Activated CD8-positive, alpha-beta memory T cell treated with anti-CD3 and anti-CD28 coated beads, Interleukin-2, amount 50 U/mL, for 24 hours (primary cell): ENCODE results near the gene AGMO.

Experiments used
- DNase-seq: peaks from one replicate; pipeline ENCODE4 v3.0.0-alpha.2; 2020; ENCODE audit errors: extremely low read depth

Gene AGMO

DNA sequence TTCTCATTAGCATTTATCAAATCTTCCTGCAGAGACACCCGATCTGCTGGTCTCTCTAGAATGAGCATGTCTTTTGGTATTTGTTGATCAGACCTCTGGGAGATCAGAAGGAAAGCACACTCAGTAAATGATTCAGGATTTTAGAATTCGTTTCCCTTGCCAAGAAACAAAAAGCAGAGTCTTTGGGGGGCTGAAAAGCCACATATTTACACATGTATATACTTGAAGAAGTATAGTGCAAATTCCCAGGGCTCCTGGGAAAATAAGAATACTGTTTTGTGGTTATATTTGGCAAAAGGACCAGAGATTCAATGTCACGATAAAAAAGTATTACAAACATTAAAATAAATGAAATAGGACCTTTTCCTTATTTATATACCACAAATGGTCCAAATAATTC is 100.2 kb downstream of the AGMO start:
- no peak for DNase-seq

DNA sequence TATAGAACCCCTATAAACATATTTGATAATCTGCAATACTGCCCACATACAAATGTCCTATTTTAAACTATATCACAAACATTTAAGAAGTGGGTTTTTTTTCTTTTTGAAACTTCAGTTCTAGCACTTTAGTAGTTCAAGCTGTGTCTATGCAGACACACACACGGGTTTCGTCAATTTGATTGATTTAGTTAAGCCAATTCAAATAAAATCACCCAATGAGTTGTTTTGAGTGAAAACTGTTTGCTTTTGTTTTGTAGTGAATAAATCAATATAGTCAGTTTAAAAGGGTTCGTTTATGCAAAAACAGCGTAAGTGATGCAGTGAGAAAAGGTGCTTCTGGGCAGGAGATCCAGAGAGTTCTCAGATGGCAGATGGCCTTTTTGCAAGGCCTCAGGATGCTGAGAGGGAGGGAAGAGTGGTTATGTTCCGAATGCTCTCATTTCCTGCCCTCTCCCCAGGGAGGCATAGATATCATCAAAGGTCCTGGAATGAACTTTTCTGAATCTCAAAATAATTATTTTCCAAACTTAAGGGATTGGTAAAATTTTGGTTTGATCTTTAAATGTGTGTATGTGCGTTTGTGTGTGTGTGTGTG is 102.7 kb downstream of the AGMO start:
- DNase-seq: no peak

DNA sequence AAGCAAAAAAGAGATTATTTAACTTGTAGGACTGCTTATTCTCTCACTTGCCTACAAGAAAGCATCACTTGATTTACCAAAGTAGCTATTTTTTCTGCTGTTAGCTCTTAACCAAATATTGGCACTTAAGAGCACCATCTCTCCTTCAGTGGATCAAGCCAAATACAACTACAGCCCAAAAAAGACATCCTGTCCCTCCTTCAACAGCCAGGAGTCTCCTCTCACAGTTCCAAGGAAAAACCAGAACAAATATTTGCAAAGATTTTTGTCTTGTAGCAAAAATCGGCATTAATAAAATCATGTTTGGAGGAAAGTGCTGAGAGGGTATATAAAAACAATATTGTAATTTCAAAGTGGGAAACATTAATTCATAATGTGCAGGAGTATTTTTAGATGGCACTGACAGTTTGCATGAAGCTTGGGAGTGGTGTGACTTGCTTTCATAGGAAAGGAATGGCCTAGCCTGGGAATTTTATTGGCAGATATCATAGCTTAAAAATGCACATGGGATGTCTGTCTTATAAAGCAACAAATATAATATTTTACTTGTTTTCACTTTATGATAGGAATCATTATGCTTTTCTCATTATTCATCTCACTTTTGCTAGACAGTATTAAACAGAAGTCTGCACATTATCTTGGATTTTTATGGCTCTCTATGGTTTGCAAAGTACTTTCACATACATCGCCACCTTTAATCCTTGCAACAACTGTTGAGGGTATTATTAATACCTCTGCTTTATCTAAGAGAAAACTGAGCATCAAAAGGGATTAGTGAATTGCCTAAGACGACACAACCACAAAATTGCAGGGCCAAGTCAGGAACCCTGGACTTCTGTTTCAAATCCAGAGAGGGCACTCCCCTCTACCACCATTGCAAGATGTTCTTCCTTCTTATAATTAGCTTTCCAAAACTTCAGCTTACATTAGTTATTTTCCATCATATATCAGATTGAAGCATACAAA is 103.5 kb downstream of the AGMO start:
- DNase-seq: no peak

DNA sequence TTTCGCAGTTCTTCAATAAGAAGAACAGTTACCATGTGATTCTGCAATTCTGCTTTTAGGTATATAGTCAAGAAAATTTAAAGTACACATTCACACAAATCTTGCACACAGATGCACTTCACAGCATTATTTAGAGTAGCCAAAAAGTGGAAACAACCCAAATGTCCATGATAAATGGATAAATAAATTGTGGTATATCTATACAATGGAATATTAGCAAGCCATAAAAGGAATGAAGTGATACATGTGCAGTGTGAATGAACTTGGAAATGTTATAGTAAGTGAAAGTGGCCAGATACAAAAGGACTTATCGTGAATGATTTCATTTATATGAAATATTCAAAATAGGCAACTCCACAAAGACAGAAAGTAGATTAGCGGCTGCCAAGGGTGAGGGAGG is 109.1 kb downstream of the AGMO start:
- no peak for DNase-seq

DNA sequence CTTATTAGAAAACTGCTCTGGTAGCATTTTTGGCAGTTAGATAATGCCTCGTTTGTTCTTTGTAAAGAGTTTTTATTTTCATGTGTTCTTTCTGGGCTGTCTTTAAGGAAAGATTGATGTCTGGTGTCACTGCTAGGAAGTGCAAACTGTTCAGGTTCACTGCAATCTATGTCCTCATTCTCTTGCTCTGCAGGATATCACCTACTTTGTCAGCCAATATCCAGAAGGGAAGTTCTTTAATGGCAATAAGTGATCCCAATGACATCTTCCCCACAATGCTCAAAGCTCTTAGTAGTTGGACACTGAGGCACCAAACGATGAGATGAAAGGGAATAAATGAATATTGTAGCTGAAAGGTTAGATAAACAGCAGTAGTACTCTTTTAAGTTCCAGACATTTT is 115.1 kb downstream of the AGMO start:
- no peak for DNase-seq

DNA sequence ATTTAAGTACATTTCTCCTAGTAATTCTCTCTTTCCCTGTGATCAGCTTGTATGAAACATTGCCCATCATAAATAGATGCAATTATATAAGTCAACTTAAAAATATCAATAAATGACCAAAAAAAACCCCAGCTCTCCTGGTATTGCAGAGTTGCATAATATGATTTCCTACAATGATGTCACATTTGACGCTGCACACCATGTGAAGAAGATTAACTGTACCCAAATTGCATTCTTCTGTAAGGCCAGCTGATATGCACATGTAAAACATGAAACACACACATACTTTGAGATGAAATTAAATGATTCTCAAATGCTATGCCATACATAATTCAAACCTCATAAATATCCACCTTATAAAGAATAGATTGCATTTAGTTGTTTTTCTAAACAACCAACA is 115.5 kb downstream of the AGMO start:
- no peak for DNase-seq

DNA sequence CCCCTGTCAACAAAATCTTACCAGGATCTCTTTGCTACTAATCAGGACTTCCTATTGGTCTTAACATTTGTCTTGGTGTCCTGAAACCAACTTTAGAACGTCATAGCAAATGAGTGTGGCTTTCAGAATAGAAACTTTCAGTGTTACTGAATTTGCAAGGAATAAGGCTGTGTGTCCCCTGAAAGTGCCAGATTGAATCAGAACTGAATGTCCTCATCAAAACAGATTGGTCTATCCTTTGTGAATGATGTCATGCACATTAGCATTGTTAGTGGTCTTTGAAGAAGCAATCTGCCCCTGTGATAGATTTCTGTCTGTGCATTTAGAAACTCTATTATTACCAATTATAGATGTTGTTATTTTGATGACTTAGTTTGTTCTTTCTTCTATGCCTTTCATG is 119.9 kb downstream of the AGMO start:
- DNase-seq: no peak

DNA sequence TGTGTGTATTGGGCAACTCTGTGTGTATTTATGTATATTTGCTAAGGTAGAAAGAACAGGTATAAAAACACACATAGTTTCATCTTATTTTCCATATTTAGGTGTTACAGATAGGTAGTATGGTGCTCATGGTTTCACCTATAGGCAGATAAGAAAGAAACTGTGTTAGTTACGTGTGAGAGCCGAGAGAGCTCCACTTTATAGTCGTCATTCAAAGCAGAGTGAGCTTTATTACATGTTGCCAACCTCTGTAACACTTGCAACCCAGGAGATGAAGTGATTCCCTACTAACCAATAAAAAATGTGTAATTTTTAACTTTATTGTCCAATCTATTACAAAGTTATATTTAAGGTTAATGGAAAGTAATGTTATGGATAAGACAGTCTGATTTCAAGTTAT is 121.3 kb downstream of the AGMO start:
- DNase-seq: no peak

DNA sequence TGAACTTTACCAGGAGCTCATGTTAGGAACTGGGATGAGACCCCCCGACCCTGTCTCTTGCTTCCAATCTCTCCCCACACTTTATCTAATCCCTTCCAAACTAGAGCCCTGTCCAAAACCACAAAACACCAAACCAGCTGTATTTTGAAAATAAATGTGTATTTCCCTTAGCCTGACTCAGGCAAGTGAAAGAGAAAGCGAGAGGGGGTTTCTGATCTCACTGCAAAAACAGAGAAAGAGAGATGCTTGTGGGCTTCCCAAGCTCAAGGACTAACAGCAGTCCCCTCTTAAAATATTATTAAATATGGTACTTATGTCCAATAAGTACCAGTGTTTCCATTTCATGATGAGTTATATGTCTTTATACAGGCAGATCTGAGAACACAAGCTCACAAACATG is 122.0 kb downstream of the AGMO start:
- no peak for DNase-seq

DNA sequence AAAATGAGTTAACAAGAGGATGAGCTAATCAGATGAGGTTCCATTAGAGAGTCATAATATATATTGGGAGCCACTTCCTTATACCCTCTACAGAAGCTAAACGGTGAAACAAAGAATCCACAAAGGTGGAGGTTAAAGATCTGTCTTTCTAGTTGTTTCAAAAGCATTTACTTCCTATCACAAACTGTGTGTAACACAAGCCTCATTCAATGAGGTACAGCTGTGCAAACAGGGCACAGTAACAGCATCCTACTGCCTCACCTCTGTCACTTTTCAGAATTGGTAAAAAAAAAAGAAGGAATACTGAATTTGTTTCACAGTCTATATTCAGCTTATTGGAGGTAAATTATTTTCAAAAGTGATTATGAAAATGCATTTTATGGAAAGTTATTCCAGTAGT is 128.7 kb downstream of the AGMO start:
- DNase-seq: no peak

DNA sequence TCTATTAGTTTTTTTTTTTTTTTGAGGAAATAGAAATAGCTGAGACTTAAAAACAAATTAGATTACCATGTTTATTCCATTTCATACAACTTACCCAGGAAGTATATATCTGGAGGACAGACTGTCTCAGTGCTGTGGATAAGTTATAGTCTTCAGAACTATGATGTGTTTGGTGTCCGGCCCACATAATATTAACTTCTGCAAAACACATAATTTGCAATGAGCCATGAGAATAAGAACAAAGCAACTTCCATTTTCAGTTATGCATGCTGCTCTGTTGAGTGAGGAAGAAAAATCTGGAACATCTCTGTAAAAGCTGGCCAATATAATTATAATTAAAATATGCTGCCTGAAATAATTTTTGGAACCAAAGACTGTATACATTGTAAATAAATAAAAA is 130.9 kb downstream of the AGMO start:
- DNase-seq: no peak

DNA sequence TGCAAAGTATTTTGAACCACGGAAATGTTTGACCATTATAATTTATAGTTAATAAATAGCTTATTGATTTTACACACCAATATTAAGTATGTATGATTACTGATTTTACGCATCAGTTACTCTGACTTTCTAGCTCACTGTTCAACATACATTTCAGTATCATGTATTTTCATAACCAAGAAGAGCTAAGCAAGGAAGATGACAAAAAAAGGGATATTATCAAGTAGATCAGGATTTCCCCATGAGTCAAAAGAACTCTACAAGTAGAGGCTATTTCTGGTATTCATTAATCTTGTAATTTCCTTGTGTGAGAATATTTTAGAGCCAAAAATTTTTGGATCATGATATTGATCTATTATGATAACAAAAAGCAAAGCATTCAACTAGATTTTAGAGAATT is 131.6 kb downstream of the AGMO start:
- DNase-seq: no peak

DNA sequence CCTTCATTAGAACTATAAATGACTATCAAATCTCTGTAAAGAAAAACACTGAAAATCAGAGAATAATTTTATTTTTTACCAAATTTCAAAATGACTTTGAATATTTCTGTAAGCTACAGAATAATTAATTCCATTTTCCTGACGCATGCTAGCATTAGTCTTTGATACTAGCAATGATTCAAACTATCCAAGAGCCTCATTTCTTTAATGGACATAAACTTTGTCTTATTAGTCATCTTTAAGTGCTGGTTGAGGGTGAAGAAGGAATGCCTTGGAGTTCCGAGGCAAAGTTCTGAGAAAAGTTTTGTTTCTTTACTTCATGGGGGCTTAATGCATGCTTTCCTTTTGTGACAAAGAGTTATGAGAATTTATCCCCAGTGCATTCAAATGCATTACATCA is 137.3 kb downstream of the AGMO start:
- DNase-seq: no peak

DNA sequence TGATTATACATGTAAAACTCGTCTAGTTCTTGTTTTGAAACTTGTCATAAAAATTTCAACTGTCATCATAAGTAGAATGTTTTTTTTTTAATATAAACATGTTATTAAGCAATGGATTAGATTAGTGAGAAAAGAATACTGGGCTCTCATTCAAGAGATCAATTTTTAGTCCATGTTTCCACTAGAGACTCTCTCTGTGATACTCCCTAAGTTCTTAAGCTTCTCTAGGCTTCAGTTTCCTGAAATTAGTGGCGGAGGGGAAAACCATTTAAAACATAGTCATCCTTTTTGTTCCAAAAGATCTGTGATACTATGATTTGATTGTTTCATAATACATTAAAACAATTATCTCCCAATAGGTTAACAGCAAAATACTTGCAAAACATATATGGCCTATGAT is 142.2 kb downstream of the AGMO start:
- DNase-seq: no peak

DNA sequence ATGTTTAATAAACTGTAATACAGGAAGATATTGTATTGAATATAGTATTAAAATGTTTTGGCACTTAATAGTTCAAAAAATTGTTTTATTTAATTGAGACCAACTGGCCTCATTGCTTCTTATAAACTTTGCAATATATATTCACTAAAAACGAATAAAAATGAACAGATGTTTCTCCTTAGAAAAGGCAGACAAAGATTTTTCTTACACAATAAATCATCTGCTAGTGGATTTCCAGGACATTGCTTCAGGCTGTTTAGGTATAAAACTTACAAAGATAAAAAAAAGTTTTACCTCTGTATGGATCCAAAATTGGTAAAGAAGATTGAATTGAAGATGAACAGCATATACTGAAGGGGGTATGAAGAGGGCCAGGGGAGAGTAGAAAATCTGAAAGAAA is 143.6 kb downstream of the AGMO start:
- no peak for DNase-seq

DNA sequence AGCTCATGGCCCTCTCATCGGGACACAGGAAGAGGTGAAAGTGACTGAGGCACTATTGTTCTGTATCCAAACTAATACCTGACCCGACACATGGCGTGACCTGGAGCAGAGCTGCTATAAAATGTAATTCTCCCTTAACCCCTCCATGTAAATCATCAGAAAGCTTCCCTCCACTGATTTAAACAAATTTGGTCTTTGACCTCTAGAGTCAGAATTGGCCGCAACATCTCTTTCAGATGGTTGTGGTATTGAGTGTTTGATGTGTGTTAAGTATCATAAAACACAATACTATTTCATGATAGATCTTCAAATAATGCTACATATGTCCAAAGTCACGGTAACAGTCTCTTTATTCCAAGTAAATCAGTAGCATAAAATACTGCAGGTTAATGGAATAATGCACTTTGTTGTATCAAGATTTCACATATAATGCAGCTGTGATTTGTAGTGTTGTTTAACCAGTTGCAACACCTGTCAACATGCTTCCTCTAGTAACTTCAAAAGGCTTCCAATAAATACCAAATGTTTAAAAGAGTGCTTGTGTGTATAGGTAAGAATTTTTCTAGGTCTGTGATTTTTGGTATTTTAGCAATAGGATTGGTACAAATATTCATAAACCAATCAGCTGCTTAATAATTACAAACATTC is 144.3 kb downstream of the AGMO start:
- DNase-seq: no peak

DNA sequence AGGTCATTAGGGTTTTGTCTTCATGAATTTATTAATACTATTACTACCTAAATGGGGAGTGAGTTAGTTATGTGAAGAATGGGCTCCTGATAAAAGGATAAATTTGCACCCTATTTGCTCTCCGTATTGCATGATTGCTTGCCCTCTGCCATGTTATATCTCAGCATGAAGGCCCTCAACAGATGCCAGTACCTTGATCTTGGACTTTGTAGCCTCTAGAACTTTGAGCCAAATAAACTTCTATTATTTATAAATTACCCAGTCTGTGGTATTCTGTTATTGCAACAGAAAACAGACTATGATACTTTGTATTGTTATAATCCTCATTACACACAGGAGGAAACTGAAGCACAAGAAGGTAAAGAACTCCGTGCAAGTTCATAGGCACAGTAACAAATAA is 150.8 kb downstream of the AGMO start:
- DNase-seq: no peak

DNA sequence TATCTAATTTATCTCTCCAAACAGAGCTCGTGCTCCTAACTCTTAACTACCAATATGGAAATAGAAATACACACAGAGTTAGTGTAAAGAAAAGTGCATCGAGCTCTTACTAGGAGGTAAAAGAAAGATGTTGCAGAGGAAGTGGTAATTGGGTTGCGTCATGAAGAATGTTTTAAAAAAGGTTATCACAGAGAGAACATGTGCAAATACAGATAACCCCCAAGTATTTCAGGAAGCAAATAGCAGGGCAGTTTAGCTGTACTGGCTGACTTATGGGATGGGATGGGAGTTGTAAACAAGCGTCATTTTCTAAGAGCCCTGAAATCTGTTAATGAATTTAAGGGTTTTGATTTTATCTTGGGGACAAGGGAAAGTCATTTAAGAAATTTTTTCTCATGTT is 153.9 kb downstream of the AGMO start:
- no peak for DNase-seq

DNA sequence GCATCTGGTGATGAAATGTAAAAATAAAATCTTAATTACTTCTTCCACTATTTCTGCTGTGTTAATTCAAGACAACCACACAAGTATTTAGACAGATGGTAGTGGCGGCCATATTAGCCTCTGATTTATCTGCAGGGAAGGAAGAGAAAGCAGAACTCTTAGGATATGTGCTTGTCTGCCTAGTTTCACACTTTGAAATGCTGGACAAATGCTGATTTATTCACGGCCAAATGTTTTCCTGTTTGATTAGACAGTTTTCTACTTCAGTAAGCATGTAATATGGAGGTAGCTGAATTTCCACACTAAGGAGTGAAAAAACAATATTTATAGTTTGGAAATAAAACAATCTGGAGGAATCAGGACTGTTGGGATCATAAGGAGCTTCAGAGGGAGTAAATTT is 158.1 kb downstream of the AGMO start:
- DNase-seq: no peak

DNA sequence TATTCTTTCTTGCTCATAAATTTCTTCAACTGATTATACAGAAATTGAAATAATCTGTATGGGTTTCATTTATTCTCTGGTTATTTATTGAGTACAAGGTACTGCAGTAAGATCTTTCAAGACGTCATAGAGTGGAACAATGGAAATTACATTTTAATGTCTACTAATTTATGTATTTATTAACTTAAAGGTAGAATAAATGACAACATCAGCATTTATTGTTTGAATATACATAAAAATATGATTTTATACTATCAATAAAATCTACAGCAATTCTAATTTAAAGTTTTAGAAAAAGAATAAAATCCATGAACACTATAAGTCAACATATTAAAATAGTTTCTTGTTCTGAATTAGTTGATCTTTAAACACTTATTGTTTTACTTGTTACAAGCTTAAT is 158.5 kb downstream of the AGMO start:
- no peak for DNase-seq

DNA sequence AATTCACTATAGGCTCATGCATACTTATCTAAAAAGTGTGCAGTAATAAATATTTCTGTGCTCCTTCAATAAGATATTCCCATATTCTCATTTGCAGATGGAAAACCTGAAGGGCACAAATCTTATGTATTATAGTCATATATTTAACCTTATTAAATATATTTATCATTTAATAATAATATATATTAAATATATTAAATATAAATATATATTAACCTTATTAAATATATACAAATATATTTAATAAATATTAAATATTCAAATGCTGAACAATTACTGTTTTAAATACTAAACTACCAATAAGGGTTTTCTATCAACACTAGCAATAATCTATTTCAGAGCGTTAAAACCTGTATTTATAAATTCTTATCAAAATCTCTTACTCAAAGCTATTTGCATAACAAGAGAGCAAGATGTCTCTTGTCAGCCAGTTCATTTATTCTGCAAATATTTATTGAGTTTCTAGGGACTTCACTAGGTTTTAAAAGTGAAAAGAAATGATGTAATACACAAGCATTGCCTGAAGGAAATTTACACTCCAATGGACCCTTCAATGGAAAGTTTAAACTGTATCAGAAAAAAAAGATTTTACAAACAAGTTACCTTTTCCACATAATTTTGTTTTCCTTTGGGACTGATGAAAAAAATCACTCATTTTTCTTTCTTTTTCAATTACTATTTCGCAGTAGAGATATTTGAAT is 159.2 kb downstream of the AGMO start:
- DNase-seq: no peak

DNA sequence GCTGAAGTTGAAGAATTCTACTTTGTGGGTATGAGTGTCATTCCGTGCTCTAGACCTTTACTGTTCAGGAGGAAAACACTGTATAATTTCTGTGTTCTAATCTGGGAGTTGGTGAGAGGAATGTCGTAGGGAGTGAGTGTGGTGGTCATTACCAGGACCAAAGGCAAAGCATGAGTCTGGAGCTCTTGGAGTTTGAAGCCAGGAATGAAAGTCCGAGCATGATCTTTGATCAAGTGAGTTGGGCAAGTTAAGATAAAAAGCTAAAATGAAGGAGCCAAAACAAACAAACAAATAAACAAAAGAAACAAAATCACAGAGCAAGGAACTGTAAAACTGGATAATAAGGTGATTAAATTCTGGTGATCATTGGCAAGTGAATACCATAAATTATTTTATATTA is 161.4 kb downstream of the AGMO start:
- no peak for DNase-seq
